Nephron progenitor cell (in vitro differentiated cells): ENCODE measurements around the gene ATG2A.
A peak's percentile ranks its signal among the peaks of the same experiment; 100 is the strongest.

Experiments used
- DNase-seq: peaks from one replicate; pipeline ENCODE4 v3.0.0; 2021
- H3K27ac Mint-ChIP-seq: 2 replicates; pipeline ENCODE4 v1.8.0; 2021; ENCODE audit warnings: mild to moderate bottlenecking, moderate library complexity, mixed read lengths
- H3K27me3 Mint-ChIP-seq: 2 replicates; pipeline ENCODE4 v1.8.0; 2021; ENCODE audit warnings: mild to moderate bottlenecking, low read depth, mixed read lengths; ENCODE audit not compliant: poor library complexity
- H3K36me3 Mint-ChIP-seq: 2 replicates; pipeline ENCODE4 v1.8.0; 2021; ENCODE audit warnings: low read depth, mixed read lengths
- H3K4me1 Mint-ChIP-seq: 2 replicates; pipeline ENCODE4 v1.8.0; 2021; ENCODE audit warnings: mixed read lengths
- H3K4me3 Mint-ChIP-seq: 2 replicates; pipeline ENCODE4 v1.8.0; 2021; ENCODE audit warnings: mild to moderate bottlenecking, moderate library complexity, mixed read lengths
- H3K9me3 Mint-ChIP-seq: 2 replicates; pipeline ENCODE4 v1.8.0; 2021; ENCODE audit warnings: mild to moderate bottlenecking, moderate library complexity, mixed read lengths
- CTCF ChIP-seq: fragments of 200-600 bp; sonication (generic); IDR thresholded peaks from 2 replicates; pipeline ENCODE4 v1.5.0; 2021; ENCODE audit warnings: antibody characterized with exemption

Gene ATG2A

GRCh38 chr11:64923944-64924909 lies 7.2 kb upstream of the ATG2A start, which contains the start of gene PPP2R5B:
PPP2R5B (plus strand) TSS chr11:64924689; CDS start chr11:64925735, 1,046 bp downstream.
- no peaks in the 10 kb centered on the region for H3K9me3 Mint-ChIP-seq
- no peak for TF ChIP-seq CTCF
- H3K36me3 Mint-ChIP-seq = peaks cover 4% of the 10 kb centered on the region
- peak within 1 kb of the TSS; percentile 99 for H3K27ac Mint-ChIP-seq
- peak within 1 kb of the TSS; percentile 95 for H3K4me3 Mint-ChIP-seq
- H3K4me1 Mint-ChIP-seq = peaks cover 49% of the 10 kb centered on the region
- peaks cover 18% of the 10 kb centered on the region for H3K27me3 Mint-ChIP-seq
- DNase-seq = peak; percentile 82

DNA sequence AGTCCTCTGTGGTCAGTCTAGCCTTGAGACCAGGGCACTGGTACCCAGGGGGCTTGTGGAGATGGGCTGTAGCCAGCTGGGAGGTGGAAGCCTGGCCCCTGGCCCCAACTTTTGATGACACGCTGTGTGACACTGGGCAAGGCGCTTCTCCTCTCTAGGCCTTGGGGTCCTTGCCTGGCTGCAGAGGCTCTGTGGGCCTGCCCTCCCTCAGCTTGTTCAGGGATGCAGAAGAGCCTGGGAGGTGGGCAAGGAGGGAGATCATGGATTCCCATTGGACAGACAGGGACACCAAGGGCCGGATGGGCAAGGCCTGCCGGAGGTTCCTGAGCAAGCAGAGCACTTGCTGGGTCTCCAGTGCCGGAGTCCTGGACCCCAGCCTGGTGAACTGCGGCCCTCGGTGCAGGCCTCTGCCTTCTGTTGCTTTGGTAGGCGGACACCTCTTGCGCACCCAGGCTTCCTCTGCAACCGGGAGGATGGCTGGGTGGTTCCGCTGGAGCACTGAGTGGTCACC lies 6.2 kb upstream of the ATG2A start:
- DNase-seq = no peak
- peak overlapping the region; percentile 95 for H3K4me3 Mint-ChIP-seq
- TF ChIP-seq CTCF = no peak
- peaks cover 4% of the 10 kb centered on the region for H3K36me3 Mint-ChIP-seq
- H3K9me3 Mint-ChIP-seq = no peaks in the 10 kb centered on the region
- peaks cover 50% of the 10 kb centered on the region for H3K4me1 Mint-ChIP-seq
- H3K27ac Mint-ChIP-seq = no peak overlapping the region
- peaks cover 15% of the 10 kb centered on the region for H3K27me3 Mint-ChIP-seq

DNA sequence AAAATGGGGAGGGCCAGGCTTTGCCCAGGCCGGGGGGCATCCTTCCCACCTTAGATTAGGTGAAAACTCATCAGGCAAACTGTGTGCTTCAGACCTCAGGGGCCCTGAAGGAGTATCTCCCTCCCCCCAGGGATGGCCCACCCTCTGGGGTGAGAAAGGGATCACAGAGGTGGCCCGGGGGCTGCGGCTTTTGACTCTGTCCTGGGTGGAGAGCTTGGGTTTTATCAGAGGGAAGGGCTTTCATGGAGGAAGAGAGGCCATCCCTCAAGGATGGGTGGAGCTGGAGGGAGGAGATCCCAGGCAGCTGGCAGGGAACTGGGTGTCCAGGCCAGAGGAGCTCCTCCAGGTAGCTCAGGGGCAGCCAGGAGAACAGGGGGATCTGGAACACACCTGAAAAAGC lies 4.4 kb upstream of the ATG2A start:
- Mint-ChIP-seq H3K27ac (no peak overlapping the region), H3K27me3 (peaks cover 11% of the 10 kb centered on the region), H3K36me3 (no peaks in the 10 kb centered on the region), H3K9me3 (no peaks in the 10 kb centered on the region), H3K4me1 (peaks cover 59% of the 10 kb centered on the region), H3K4me3 (no peak overlapping the region)
- no peak for TF ChIP-seq CTCF
- no peak for DNase-seq

DNA sequence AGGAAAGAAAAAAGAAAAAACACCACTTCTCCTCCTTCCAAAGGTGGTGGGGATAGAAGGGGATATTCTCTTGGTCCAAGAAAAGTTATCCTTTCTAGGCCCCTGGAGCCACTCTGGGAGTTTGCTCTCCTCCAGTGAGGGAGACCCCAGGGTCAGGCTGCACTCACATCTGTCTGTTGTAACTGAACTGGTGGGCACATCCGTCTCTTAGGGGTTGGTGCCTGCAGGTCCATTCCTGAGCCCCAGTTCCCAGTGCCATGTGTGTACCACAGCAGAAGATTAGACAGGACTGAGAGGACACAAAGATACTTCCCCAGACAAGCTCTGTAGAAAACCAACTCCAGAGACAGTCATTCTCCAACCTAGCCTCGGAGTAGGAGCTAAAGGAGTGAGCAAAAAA lies 3.1 kb upstream of the ATG2A start:
- H3K27ac Mint-ChIP-seq = peak overlapping the region; percentile 46
- H3K36me3 Mint-ChIP-seq = no peaks in the 10 kb centered on the region
- H3K4me1 Mint-ChIP-seq = peaks cover 68% of the 10 kb centered on the region
- no peak for DNase-seq
- peak overlapping the region; percentile 39 for H3K4me3 Mint-ChIP-seq
- no peaks in the 10 kb centered on the region for H3K9me3 Mint-ChIP-seq
- no peak for TF ChIP-seq CTCF
- H3K27me3 Mint-ChIP-seq = peaks cover 10% of the 10 kb centered on the region

DNA sequence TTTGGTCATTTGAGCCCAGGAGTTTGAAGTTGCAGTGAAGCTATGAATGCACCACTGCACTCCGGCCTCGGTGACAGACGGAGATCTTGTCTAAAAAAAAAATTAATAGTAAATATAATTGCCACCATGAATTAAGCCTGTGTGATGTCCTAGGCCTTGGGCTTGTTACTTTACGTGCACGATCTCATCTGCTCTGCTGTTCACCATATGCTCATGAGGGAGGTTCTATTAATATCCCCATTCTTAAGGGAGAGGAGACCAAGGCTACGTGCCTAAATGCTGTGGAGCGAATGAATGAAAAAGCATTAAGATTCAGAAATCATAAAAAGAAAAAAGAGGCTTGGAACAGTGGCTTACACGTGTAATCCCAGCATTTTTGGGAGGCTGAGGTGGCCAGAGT lies 2.6 kb upstream of the ATG2A start:
- Mint-ChIP-seq H3K27ac (peak overlapping the region; percentile 46), H3K27me3 (peaks cover 8% of the 10 kb centered on the region), H3K9me3 (no peaks in the 10 kb centered on the region), H3K4me1 (peaks cover 68% of the 10 kb centered on the region), H3K4me3 (peak overlapping the region; percentile 39), H3K36me3 (no peaks in the 10 kb centered on the region)
- no peak for DNase-seq
- no peak for TF ChIP-seq CTCF
